GM19452 (cell line): ENCODE data around the gene SCAP.

ENCODE experiments used
- ATAC-seq: cut with Tn5 transposase; IDR thresholded peaks from one replicate; pipeline ENCODE4 v1.9.1; 2021; ENCODE audit not compliant: unreplicated experiment

SCAP gene

GRCh38 chr3:47432673-47433072 is 43.1 kb downstream of the SCAP start:
- no peak for ATAC-seq

GRCh38 chr3:47431225-47431624 is 44.5 kb downstream of the SCAP start:
- no peak for ATAC-seq

DNA sequence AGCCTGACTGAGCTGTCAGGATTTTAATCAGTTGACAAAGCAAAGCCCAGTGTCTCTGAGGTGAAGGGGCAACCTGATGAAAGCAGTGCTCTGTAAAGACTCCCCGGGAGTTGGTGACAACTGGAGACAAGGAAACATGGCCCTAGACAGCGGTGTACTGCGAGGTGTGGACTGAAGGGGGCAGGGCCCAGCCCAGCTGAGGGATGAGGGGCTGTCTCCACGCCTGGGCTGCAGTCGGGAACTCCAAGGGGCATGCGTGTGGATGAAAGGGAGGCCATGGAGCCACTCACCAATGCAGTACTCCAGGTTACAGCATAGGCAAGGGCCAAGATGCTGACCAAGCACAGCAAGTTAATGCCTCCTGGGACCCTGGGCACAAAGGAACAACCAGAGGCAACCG is 45.1 kb downstream of the SCAP start:
- ATAC-seq, result no peak

DNA sequence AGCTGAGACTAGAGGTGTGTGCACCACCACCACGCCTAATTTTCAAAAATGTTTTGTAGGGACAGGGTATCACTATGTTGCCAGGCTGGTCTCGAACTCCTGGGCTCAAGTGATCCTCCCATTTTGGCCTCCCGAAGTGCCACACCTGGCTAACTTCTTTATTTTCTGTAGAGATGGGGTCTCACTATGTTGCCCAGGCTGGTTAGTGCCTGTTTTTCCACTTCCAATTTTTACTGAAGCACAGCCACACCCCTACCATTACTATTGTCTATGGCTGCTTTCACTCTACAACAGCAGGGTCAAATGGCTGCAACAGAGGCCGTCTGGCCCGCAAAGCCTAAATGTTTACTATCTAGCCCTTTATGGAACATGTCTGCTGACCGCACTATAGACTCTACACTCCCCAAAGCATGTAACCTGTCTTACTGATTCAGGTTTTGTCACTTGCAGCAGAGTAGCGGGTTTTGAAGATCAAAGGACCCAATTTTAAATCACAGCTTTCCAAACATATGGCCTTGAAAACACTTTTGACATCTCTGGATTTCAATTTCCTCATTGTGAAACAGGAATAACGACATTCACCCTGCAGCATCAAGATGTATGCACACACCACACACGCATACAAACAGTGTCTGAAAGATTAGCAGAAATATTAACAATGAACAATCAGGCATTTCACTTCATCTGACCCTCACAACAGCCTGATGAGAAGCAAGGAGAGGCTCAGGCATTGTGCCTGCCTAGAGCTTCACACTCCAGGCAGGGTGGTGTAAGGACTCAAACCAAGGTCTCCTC is 46.1 kb downstream of the SCAP start:
- no peak for ATAC-seq

DNA sequence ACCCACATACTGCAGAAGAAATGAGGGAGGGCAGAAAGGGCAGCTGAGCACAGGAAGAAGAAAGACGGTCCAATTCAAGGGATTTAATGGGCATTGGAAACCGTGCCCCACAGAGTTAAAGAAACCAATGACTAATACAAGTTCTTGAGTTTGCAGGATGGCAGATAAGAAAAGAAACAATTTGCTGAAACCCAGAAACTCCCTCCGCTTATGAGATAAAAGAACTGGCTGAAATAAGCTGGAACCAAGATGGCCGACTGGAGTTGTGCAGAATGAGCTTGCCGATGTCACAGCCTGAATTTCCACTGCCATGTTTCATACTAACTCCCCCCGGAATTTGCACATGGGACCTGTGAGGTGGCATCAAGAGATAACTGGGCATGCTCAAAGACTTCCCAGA is 47.1 kb downstream of the SCAP start:
- ATAC-seq, result no peak

DNA sequence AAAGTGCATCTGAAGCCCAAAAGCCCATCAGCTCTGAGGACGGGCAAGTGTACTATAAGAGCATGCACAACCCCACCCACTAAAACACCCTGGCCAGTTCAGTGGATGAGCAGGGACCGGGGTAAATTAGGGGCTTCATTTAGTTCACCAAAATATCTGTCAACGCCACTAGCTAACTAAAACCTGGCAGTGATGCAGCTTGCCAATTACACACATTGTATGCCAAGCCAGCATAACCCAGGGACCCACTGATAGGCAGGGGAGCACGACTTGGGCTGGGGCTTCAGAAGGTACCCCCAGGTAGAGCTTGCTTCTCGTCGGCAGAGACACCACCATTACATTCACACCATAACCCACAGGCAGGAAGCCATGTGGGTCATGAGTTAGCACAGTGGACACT is 47.9 kb downstream of the SCAP start:
- no peak for ATAC-seq

DNA sequence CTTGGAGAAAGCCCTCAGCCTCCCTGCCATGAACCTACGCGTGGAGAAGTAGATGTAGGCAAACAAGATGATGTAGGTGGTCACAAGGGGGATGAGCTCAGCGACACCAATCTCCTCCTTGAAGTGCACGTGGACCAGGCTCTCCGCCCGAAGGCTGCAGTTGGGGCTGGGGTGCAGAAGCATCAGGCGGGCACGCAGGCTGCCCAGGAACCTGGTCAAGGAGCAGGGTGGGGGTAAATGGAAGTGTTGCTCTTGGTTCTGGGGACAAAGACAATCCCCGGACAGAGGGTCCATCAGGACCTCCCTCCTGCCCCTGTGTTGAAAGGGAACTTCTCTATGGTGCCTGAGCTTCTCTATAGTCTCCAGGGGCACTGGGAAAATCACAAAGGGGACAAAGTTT is 49.8 kb downstream of the SCAP start:
- no peak for ATAC-seq

DNA sequence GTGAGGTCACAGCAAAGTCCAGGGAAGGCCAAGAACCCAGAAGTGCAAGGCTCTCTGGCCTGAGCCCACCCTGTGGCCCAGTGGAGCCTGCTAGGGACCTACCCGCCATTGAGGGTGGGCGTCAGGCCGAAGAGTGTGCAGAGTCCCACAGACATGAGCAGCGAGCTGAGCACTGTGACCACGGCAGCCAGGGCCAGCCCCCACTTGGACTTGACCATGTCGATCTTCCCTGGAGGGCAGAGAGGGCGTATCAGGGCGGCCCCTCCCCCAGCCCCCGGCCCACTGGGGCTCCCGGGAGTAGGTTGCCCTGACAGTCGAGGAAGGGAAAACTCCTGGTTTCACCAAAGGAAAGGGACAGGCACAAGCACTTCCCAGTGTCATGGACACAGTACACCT is 50.4 kb downstream of the SCAP start:
- no peak for ATAC-seq

DNA sequence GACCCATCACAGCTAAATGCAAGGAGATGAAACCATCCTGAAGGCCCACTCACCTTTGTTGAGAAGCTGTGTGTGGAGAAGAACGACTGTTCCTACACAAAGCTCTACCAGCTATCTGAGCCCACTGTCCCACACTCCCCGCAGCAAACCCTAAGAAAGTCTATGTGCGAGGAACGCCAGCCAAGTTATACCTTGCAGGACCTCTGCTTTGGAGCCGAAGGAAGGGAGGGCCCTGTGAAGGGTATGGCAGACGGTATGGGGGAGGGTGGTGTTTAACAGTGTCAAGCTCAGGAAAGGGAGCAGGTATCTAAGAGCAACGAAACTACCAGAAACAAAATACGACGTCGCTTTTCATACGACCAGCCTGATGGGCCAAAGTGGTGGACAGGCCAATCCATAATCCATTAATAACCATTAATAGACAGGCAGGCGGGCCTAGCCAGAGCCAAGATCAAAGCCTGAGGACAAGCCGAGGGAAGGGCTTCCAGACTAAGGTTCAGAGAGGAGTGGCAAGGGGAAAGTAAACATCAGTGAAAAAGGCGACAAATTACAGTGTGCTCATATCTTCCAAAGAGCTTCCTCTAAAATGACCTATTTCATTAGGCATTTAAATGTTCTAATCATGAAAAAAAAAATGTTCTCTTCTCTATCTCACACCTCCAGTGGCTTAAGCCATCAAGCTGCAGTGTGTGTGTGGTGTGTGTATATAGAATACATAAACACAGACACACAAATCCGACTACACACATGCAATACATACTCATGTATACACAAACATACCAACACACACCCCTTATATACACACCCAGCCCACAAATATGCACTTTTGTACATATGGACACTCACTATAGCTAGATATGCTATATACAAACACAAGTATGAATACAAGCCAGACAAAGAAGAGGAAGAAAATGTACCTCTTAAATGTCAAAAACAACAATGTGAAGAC is 51.0 kb downstream of the SCAP start:
- no peak for ATAC-seq

DNA sequence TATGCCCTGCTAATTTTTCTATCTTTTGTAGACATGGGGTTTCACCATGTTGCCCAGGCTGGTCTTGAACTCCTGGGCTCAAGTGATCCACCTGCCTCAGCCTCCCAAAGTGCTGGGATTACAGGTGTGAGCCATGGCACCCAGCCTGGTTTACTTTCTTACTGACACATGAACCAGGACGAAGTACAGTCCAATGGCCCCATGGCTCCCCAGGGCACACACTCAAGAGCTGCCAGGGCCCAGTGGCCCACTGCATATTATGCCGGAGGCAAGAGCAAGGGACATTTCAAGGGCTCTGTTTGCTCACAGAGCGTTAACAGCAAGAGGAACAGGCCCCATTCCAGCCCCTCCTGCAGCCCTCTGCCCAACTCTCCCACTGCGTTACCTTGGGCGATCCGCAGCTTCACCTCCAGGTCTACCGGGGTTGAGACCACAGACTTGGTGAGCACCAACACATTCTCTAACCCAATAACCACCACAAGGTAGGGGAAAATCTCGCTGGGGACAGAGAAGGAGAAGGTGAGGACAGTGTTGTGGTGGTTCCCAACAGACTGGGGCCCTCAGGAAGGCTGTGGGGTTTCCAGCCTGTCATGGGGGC is 52.1 kb downstream of the SCAP start:
- no peak for ATAC-seq

GRCh38 chr3:47422743-47423142 is 53.0 kb downstream of the SCAP start:
- no peak for ATAC-seq

DNA sequence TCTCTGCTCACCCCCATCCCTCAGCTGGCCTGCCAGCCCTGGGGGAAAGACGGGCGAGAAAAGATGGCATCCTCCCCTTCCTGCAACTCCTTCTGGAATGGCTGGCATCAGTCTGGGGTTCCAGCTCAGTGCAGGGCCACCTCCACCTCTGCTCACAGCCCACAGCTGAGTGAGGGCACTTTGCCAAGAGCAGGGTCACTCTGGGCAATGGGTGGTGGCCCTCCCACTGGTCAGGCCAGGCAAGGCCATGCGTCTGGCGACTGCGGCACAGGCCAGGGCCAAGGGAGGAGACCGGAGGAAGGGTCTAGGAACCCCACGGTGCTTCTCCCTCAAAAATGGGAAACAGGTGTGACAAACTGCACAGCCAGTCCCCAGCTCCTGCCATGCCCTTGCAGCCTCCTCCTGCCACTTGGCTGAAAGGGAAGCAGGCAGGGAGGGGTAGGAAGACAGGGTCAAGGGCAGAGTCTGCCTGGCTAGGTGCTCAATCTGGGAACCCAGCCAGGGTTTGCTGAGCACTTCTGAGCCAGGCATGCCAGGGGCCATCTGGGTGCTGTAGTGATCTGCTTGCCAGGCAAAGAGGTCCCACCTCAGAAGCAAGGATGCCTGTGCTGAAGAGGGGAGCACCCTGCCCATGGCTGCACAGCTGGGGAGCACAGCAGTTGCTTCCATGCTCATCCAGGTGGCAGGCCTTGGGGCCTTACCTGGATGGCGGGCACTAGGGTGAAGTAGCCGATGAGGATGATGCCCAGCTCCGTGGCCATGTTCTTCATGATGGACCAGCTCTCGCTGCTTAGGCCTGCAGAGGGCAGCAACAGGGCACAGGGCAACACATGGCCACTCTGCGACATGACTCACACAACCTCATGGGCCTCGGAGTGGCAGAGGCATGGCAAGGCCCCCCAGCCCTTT is 53.7 kb downstream of the SCAP start:
- no peak for ATAC-seq

DNA sequence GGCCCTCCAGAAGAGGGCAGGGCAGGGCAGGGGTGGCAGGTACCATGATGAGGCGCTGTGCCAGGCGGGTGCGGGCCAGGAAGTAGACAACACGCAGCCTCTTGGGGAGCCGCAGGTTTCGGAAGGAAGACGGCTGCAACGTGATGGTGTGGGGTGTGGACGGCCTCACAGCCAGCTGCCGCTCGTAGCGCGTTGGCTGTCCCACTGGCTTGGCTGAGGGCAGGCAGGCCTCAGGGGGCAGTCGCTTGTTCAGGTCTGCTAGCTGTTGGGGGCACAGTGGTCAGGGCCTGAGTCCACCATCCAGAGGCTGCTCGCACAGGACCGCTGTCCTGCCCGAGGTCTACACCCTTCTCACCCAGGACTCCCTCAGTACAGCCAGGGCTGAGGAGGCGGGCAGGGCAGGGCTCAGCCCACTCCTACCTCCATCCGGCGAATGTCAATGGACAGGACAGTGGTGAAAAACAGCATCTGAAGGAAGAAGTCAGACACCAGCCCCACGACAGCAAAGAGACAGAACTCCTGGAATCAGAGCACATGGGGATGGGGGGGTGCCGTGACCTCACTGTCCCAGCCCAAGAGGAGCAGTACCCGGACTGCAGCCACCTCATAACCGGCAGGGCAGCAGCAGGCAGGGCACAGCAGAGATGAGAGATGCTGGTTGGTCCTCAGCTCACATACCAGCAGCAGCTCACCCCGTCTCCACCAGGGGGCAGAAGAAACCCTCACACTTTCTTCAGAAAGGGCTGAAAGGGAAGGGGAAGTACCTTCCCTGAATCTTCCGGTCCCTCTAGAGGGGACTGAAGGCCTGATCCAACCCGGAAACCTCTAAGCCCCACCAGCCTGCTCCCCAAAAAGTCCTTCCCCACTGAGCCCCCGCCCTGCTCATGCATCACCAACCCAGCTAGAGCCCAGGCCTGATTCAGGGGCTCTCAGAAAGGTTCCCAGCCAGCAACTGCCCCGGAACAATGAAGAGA is 54.9 kb downstream of the SCAP start:
- ATAC-seq, result peak; percentile 72

GRCh38 chr3:47420044-47420430 is 55.7 kb downstream of the SCAP start:
- ATAC-seq, result no peak

DNA sequence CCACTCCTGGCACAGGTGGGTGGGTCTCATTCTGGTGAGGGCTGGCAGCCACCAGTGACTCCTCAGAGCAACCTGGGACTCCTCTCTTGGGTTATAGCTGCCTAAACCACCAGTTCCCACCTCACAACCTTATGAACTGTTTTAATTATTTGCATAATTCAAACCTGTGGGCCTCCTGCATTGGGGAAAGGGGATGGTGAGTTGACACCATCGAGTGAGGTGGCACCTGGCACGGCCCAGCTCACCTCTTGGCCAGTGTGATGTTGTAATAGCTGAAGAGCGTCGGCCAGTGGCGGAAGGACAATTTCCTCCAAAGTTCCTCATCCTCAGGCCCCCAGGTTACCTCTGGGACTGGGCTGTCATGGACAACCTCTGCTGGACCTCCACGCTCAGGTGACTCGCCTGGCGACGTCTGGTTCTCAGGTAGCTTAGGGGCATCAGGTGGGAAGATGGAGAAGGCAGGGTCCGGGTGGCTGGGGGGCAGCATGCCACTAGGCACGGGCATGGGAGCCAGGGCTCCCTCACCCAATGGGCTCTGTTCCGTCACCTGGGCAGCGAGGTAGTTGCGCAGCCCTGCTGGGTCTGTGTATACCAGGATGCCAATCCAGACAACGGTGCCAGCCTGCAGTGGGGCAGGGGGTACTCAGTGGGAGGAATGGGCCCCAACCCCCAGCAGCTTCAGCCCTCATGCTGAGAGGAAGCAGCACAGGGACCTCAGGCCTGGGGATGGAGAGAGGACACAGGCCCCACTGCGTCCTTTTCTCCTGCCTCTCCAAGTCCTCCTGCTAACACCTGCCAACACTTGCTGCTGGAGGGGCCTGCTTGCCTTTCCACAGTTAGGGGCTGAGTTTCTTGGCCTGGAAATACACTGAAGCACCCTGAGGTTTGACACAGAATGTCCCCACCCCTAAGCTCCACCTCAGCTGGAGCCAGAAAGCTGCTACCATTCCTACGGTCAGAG is 56.4 kb downstream of the SCAP start:
- no peak for ATAC-seq

- ATAC-seq, result no peak
Measured at GRCh38 chr3:47418167-47419082, 57.3 kb downstream of the SCAP start.

DNA sequence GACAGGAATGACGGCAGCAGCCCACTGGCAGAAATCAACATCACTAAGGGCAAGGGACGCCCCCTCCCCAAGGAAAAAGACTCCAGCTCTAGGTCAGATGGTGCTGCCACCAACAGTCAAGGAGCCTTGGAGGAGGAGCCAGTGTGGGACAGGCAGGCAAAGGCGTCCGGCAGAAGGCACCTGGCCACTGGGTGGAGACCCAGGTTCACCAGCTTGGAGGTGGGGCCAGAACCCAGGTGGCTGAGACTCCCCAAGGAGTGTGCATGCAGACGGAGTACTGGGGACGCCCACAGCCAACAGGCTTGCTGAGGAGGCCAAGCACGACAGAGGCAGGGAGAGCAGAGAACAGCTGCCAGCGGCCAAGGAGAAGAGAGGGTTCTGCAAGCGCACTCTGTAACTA is 59.7 kb downstream of the SCAP start:
- ATAC-seq, result no peak
